ENCODE results near the gene C16orf96.

Gene C16orf96

GRCh38 chr16:4556112-4556511 is at the start of gene C16orf96:
TSS of gene C16orf96 (plus strand) at chr16:4556340. CDS start at chr16:4556490, 150 bp downstream.
- no peak for DNase-seq

- peak; percentile 42 for DNase-seq
Observed at GRCh38 chr16:4506450-4506849, 49.7 kb upstream of the C16orf96 start.

GRCh38 chr16:4507588-4508345 is 48.4 kb upstream of the C16orf96 start:
- DNase-seq: no peak

GRCh38 chr16:4508806-4509205 is 47.3 kb upstream of the C16orf96 start:
- no peak for DNase-seq

GRCh38 chr16:4509420-4509819 is 46.7 kb upstream of the C16orf96 start:
- no peak for DNase-seq

- no peak for DNase-seq
Observed at GRCh38 chr16:4510131-4510530, 46.0 kb upstream of the C16orf96 start.

- DNase-seq: no peak
Observed at GRCh38 chr16:4510747-4511426, 45.3 kb upstream of the C16orf96 start.

GRCh38 chr16:4511441-4512082 is 44.6 kb upstream of the C16orf96 start:
- peak; percentile 50 for DNase-seq

GRCh38 chr16:4512473-4512872 is 43.7 kb upstream of the C16orf96 start:
- no peak for DNase-seq

GRCh38 chr16:4513086-4513860 is 42.9 kb upstream of the C16orf96 start:
- DNase-seq: no peak

- DNase-seq: no peak
Observed at GRCh38 chr16:4513881-4514280, 42.3 kb upstream of the C16orf96 start.

- no peak for DNase-seq
Observed at GRCh38 chr16:4514606-4515005, 41.5 kb upstream of the C16orf96 start.

GRCh38 chr16:4515611-4516233 is 40.4 kb upstream of the C16orf96 start:
- no peak for DNase-seq

GRCh38 chr16:4517812-4518680 is 38.1 kb upstream of the C16orf96 start:
- peak; percentile 33 for DNase-seq

- no peak for DNase-seq
Observed at GRCh38 chr16:4519274-4520058, 36.7 kb upstream of the C16orf96 start.

- no peak for DNase-seq
Observed at GRCh38 chr16:4520913-4521312, 35.2 kb upstream of the C16orf96 start.

- peak; percentile 89 for DNase-seq
Observed at GRCh38 chr16:4522051-4522581, 34.0 kb upstream of the C16orf96 start.

GRCh38 chr16:4523686-4524085 is 32.5 kb upstream of the C16orf96 start:
- no peak for DNase-seq

- DNase-seq: no peak
Observed at GRCh38 chr16:4524571-4524970, 31.6 kb upstream of the C16orf96 start.

GRCh38 chr16:4525069-4525468 is 31.1 kb upstream of the C16orf96 start:
- DNase-seq: no peak

Data from NCI-H1694 treated with DMSO at 0.1 percent for 48 hours (cell line).